Stimulated activated CD4-positive, alpha-beta T cell treated with anti-CD3 and anti-CD28 coated beads, Interleukin-12 subunit alpha, Interleukin-12 subunit beta, amount 100 ng/mL, for 4 hours (primary cell): ENCODE data around the gene MAP2K1.
"Not testable (repeated sequence)": the region's sequence is repeated elsewhere in the genome, so short reads cannot be mapped to it uniquely, and the experiment has no call there.

Experiments used
- DNase-seq: peaks from one replicate; pipeline ENCODE4 v3.0.0-alpha.2; 2020

Gene MAP2K1

DNA sequence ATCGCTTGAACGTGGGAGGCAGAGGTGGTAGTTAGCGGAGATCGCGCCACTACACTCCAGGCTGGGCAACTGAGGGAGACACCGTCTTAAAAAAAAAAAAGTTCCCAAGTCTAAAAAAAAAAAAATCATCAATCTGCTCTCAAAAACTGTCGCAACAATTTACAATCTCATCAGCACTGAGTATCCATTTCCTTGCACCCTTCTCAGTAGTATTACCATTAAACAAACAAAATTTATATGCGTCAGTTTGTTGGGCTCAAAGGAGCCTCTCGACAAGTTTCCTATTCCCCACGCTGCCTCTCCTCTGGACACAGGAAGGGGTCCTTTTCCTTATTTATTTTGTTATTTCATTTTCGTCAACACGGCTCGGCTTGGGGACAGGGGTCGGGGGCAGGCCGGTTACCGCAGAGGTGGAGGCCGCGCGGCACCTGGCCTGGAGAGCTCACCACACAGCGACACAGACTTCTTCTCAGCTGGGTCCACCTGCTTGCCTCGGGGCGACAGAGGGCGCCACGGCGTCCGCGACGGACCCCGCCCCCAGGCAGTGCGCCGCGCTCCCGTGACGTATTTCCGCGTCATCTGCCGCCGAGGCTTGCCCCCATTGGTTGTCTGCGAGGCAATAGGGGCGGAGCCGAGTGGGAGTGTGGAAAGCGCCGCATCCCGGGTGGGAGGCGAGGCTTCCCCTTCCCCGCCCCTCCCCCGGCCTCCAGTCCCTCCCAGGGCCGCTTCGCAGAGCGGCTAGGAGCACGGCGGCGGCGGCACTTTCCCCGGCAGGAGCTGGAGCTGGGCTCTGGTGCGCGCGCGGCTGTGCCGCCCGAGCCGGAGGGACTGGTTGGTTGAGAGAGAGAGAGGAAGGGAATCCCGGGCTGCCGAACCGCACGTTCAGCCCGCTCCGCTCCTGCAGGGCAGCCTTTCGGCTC is at the start of gene MAP2K1:
MAP2K1 (plus strand) TSS at position 709 of the 920 bp plus-strand sequence. CDS start 436 bp downstream, outside the sequence.
- DNase-seq, result peak; percentile 98

DNA sequence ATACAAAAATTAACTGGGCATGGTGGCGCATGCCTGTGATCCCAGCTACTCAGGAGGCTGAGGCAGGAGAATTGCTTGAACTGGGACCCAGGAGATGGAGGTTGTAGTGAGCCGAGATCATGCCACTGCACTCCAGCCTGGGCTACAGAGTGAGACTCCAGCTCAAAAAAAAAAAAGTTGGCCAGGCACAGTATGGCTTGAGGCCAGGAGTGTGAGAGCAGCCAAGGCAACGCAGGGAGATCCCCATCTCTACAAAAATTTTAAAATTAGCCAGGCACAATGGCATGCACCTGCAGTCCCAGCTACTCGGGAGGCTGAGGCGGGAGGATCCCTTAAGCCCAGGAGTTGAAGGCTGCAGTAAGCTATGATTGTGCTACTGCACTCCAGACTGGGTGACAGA is 38.2 kb upstream of the MAP2K1 start:
- DNase-seq, result not testable (repeated sequence)

DNA sequence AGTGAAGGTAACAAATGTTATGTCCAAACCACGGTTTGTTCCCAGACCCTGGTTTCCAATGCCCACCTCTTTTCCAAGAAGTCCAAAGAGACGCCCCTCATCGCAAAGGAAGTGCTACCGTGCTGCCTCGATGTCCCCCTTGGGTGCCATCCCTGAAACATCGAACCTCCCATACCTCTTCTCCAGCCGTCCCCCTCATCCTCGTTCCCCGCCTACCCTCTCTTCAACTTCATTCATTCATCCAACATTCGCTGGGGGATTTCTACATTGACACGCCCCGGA is 30.7 kb upstream of the MAP2K1 start:
- no peak for DNase-seq

DNA sequence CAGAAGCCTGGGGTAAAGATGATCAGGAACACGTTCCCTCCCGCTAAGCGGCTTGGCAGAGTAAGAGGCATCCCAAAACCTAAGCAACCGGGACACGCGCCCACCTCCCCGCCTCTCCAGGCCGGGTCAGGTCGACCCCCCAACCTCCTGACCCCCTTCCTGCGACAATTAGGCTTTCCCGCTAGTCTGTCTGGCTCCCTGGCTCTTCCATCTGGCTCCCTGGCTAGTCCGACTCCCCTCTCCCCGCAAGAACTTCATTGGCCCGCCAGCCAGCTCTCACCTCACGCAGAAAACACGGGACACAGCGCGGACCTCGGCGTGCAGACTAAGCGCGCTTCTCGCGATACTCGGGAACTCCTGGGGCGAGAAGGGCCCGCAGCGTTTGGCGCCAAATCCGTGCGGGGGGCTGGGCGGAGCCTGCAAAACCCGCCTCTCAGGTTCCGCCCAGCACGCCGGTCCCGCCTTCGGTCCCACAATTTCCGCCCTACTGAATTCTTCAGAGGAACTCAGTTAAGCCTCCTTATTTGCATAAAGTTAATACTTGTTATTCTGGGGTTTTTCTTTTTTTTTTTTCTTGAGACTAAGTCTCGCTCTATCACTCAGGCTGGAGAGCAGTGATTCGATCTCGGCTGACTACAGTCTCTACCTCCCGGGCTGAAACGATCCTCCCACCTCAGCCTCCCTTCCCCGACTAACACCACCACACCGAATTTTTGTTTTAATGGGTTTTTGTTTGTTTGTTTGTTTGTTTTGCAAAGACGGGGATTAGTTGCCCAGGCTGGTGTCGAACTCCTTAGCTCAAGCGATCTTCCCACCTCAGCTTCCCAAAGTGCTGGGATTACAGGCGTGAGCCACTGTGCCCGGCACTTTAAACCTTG is 30.1 kb upstream of the MAP2K1 start, which contains the start of gene TIPIN:
TIPIN (minus strand) TSS at position 327 of the 878 bp plus-strand sequence. CDS start 3,738 bp downstream, outside the sequence.
- peak; percentile 96 for DNase-seq

DNA sequence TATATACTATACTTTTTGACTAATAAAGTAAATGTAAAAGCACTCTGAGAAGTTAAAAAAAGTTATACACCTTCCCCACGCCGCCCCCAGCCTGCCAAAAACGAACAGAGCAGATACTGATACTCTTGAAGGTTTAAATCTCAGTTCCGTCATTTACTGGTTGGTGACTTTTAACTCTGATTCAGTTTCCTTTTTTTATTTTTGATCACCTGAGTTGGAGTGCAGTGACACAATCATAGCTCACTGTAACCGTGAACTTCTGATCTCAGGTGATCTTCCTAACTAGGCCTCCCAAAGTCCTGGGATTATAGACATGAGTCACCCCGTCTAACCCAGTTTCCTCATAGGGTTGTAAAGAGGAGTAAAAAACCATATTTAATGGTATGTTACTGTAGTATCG is 27.0 kb upstream of the MAP2K1 start:
- DNase-seq, result no peak

DNA sequence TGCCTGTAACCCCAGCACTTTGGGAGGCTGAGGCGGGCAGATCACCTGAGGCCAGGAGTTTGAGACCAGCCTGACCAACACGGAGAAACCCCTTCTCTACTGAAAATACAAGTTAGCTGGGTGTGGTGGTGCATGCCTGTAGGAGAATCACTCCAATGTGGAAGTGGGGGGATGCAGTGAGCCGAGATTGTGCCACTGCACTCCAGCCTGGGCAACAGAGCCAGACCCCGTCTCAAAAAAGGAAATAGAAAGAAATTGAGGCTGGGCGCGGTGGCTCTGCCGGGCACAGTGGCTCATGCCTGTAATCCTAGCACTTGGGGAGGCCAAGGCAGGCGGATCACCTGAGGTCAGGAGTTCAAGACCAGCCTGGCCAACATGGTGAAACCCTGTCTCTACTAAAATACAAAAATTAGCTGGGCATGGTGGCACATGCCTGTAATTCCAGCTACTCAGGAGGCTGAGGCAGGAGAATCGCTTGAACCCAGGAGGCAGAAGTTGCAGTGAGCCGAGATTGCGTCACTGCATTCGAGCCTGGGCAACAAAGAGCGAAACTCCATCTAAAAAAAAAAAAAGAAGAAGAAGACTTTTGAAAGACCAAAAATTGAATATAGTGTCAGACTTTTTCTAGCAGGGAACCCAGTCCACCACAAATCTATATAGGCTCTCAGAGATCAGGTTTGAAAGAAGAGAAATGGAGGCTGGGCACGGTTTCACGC is 24.8 kb upstream of the MAP2K1 start:
- not testable (repeated sequence) for DNase-seq

DNA sequence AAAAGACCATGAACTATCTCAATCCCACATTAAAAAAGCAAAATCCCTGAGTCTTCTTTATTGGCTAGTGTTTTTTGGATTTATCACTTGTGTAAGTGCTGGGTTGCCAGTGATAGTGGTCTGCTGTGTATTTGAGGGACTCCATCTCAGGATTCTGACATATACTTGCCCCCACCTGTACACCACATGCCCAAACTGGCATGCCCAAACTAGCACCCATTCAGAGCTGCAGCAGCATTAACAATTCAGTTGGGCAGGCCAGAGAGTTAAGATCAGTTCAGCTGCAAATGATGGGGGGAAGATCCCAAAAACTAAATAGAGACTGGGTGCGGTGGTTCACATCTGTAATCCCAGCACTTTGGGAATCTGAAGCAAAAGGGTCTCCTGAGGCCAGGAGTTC is 23.9 kb upstream of the MAP2K1 start:
- no peak for DNase-seq

DNA sequence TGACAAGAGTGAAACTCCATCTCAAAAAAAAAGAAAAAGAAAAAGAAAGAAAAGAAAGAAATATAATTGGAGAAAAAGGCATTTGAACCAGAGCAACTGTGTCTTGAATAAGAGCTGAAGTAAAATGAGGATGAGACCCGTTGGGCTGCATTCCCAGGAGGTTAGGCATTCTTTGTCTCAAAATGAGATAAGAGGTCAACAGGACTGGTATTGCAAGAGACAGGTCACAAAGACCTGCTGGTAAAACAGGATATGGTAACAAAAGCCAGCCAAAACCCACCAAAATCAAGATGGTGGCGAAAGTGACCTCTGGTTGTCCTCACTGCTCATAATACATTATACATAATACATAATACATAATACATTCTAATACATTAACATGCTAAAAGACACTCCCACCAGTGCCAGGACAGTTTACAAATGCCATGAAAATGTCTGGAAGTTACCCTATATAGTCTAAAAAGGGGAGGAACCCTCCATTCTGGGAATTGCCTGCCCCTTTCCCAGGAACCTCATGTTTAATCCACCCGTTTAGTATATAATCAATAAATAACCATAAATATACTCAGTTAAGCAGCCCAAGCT is 21.7 kb upstream of the MAP2K1 start:
- no peak for DNase-seq

DNA sequence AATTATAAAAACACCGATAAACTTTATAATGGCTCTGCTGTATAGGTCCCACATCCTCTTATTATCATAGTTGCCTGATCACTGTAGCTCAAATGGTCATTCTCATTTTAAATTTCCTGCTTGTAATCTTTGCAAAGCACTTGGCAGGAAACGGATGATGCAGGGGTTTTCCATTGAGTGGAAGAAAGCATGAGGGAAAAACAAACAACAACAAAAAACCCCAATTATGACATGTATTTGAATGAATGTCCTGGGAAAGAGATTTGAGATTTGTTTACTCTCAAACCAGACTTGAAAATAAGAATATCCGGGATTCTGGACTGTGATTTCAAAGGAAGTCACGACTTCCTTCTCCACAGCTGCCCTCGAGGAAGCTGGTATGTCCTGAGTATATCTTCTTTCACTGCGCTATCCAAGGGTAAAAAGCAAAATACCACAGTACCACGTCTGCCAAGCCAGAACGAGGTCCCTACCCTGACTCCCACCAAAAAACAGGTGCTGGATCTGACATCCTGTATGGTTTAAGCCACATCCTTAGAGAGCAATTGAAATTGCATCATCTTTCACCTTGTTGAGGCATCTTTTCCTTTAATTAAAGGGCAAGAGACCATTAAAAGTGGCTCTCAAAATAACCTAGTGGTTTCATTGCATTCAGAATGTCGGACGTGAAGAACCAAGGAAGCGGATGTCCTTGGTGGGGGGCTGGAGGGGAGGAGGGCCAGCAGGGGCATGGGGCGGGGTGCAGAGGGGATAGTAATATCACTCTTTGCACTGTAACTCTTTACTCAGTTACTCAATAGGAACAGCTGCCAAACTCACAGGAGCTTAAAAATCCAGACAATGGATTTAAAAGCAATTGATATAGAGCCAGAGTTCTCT is 16.7 kb upstream of the MAP2K1 start:
- DNase-seq, result no peak

DNA sequence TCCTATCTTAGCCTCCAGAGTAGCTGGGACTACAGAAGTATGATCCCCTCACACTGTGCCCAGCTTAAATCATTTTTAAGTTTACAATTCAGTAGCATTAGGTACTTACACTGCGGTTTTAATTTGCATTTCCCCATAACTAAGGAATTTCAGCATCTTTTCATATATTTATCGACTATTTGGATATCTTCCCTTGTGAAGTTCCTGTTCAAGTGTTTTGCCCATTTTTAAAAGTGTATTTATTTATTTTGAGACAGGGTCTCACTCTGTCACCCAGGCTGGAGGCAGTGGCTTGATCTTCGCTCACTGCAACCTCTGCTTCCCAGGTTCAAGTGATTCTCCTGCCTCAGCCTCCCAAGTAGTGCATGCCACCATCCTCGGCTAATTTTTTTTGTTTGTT is 12.5 kb upstream of the MAP2K1 start:
- no peak for DNase-seq

DNA sequence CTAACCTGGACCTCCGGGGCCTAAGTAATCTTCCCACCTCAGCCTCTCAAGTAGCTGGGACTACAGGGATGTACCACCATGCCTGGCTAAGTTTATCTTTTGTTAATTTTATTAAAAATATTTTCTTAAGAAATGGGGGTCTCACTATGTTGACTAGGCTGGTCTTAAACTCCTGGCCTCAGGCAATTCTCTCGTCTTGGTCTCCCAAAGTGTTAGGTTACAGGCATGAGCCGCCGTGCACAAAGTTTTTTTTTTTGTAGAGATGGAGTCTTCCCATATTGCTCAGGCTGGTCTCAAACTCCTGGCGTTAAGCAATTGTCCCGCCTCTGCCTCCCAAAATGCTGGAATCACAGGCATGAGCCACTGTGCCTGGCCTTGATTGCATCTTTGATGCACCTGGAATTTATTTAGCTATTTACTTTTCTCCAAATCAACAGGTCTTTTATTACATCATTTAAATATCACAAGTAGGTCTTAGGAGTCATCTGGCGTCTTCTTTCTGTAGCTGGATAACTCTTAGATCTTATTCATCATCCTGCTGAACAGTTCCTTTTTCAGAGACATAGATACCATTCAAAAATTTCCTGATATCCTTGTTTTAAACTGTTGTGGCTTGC is 7.8 kb upstream of the MAP2K1 start:
- DNase-seq, result no peak

DNA sequence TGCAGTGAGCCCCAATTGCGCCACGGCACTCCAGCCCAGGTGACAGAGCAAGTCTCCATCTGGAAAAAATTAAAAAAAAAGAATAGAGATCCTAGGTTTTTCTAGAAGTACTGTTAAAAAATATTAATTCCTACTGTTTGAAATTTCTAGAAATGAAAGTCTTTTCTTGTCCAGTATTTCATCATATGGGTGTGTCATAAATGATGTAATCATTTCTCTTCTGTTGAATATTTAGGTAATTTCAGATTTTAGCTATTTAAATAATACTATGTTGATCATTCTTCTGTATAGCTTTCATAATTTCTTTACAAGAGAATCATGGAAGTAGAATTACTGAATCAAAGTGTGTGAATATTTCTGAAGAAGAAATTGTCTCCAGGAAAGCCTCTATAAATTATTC is 5.3 kb upstream of the MAP2K1 start:
- not testable (repeated sequence) for DNase-seq

DNA sequence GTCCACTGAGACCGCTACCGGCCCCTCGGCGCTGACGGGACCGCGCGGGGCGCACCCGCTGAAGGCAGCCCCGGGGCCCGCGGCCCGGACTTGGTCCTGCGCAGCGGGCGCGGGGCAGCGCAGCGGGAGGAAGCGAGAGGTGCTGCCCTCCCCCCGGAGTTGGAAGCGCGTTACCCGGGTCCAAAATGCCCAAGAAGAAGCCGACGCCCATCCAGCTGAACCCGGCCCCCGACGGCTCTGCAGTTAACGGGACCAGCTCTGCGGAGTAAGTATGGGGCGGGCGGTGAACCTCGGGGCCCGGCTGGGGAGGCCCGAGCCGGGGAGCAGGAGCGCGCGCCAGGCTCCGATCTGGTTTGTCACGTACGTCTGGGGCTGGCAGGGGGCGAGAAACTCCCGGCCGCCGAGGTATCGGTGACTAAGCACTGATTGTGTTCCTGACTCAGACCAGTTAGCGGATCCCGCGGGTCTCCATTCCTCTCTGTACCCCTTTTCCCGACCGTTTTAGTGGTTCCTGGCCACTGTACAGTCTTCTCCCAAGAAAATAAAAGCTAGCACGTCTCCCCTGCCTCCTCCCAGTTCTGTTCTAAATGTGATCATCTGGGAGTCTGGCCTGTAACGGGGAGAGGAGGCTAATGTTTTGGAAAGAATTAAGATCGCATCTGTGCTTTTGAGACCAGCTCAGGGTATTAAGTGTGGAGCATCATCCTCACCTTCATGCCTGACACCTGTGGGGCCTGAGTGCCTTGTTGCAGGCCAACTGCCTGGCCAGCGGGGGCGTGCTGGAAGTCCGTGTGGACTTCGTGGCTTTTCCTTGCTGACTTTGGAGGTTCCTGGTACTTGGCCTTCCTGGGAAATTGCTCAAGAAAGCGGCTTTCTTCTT is 691 bp downstream of the MAP2K1 start:
- peak; percentile 79 for DNase-seq

DNA sequence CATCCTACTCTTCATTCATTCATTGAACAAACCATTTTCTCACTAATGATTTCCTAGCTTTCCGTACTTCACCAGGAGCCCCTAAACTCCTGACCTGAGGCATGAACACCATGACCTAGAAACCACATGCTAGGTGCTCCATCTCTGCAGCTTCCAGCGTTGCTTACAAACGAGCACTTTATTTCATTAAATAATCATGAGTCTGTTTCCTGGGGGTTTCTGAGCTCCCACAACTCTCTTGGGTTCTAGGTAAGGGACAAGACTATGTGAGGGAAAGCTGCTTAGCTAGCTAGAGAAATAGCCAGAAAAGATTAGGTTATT is 1.3 kb downstream of the MAP2K1 start:
- DNase-seq, result no peak

DNA sequence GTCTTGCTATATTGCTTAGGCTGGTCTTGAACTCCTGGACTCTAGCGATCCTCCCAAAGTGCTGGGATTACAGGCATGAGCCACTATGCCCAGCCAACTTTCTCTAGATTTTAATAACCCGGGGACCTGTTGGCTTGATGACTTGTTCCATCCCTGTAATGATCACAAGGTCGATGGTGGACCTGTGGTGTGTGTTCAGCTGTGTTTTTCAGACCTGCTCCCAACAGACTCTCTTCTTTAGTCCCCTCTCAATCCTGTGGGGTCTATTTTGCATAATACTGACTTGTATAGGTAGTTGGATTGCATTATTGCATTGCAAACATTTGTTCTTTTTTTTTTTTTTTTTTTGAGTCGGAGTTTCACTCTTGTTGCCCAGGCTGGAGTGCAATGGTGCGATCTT is 1.9 kb downstream of the MAP2K1 start:
- no peak for DNase-seq

DNA sequence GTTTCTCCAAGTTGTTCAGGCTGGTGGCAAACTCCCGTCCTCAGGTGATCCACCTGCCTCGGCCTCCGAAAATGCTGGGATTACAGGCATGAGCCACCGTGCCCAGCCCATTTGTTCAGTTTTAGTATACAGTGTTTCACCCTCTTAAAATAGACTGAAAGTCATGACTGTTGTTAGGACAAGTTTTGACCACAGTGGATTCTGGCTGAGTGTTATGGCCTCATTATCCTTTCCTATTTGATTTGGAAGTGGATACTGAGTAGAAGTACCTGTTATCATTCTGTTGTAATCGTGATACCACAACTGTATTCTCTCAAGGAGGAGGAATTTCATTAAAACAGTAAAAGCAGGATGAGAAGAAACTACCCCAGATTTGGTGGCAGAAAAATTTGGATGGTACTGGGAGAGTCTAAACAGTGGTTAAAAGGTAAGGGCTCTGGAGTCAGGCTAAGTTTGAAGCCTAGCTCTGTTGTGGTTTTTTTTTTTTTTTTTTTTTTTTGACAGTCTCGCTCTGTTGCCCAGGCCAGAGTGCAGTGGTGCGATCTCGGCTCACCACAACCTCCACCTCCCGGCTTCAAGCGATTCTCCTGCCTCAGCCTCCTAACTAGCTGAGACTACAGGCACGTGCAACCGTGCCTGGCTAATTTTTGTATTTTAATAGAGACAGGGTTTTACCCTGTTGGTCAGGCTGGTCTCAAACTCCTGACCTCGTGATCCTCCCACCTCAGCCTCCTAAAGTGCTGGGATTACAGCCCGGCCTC is 2.6 kb downstream of the MAP2K1 start:
- DNase-seq, result no peak

DNA sequence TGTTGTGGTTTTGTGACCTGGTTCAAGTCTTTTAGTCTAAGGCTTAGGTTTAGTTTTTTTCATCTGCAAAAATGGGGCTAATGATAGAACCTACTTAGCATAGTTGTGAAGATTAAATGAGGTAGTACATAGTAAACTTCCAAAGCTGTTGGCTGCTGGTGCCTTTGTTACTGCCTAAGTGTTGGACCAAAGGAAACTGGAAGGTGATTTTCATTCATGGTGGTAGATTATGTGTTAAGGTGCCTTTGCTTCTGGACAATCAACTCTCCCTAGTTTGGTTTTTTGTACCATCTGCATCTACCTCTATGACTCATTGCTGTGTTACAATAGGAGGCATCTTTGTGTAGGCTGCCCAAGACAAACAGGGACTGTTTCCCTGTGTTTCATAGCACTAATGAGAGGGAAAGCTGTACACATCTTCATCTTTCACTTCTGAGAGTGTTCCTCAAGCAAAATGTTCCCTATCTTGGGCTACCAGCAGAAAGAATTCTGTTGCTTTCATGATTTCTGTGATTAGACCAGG is 3.2 kb downstream of the MAP2K1 start:
- no peak for DNase-seq

DNA sequence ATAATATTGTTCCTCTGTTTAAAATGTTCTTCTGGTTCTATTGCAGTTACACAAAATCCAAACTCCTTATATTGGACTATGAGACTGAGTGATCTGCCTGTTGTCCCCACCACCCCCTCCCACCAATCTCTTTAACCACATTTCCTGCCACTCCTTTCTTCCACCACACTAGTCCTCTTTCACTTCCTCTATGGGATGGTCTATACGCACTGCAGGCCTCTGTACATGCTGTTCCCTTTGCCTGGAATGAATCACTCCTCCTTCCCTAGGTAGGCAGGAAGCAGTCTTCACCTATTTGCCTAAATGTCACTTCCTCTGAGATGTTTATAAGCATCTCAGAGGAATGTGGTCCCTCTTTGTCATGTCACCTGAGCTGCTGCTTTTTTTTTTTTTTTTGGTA is 4.0 kb downstream of the MAP2K1 start:
- DNase-seq, result no peak

DNA sequence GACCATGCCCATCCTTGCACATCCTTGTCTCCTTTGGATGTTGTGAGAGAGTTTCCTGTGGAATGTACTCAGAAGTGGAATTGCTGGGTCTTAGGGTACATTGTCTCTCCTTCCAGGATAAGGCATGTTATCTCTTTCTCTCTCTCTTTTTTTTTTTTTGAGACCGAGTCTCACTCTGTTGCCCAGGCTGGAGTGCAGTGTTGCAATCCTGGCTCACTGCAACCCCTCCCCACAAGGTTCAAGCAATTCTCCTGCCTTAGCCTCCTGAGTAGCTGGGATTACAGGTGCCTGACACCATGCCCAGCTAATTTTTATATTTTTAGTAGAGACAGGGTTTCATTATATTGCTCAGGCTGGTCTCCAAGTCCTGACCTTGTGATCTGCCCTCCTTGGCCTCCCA is 6.3 kb downstream of the MAP2K1 start:
- not testable (repeated sequence) for DNase-seq
